HG03571 (cell line): ENCODE data around the gene SUPT5H.
A peak's percentile ranks its signal among the peaks of the same experiment; 100 is the strongest.

Experiments
- ATAC-seq: cut with Tn5 transposase; IDR thresholded peaks from one replicate; pipeline ENCODE4 v1.9.1; 2021; ENCODE audit not compliant: unreplicated experiment

The SUPT5H gene

GRCh38 chr19:39409208-39410016 is 36.0 kb upstream of the SUPT5H start:
- ATAC-seq = no peak

- ATAC-seq = no peak
Observed at GRCh38 chr19:39410017-39410830, 35.2 kb upstream of the SUPT5H start.

GRCh38 chr19:39410831-39411080 is 34.6 kb upstream of the SUPT5H start:
- ATAC-seq = no peak

GRCh38 chr19:39411081-39411831 is 34.1 kb upstream of the SUPT5H start:
- ATAC-seq = no peak

- peak; percentile 19 for ATAC-seq
Observed at GRCh38 chr19:39411832-39412099, 33.6 kb upstream of the SUPT5H start.

GRCh38 chr19:39412100-39412866 is 33.1 kb upstream of the SUPT5H start, which contains the start of gene PLEKHG2:
Gene PLEKHG2, plus strand, starts transcription at chr19:39412669. Its CDS starts 1,418 bp downstream, at chr19:39414087.
- peak; percentile 48 for ATAC-seq

- ATAC-seq = no peak
Observed at GRCh38 chr19:39412867-39413271, 32.5 kb upstream of the SUPT5H start.

GRCh38 chr19:39413272-39413910 is 32.0 kb upstream of the SUPT5H start:
- ATAC-seq = no peak

GRCh38 chr19:39413911-39414608 is 31.3 kb upstream of the SUPT5H start:
- ATAC-seq = no peak

GRCh38 chr19:39415111-39416046 is 30.0 kb upstream of the SUPT5H start:
- ATAC-seq = no peak

GRCh38 chr19:39416152-39417120 is 28.9 kb upstream of the SUPT5H start:
- ATAC-seq = no peak

GRCh38 chr19:39417463-39418181 is 27.8 kb upstream of the SUPT5H start:
- ATAC-seq = no peak

GRCh38 chr19:39419003-39419402 is 26.4 kb upstream of the SUPT5H start:
- no peak for ATAC-seq

GRCh38 chr19:39420769-39421168 is 24.6 kb upstream of the SUPT5H start:
- ATAC-seq = no peak

- no peak for ATAC-seq
Observed at GRCh38 chr19:39422020-39422419, 23.4 kb upstream of the SUPT5H start.

GRCh38 chr19:39423258-39424086 is 21.9 kb upstream of the SUPT5H start:
- ATAC-seq = no peak
